ENCODE data around the gene KRT36. TPM values are rescaled to one million over a fixed set of nuclear protein-coding genes. Genes with fewer than 3 reads are reported as not detected.

Gene KRT36
- total RNA-seq, 1 donor from 2014 or later = not detected

GRCh38 chr17:41444186-41444585 is 45.5 kb downstream of the KRT36 start:
- DNase-seq (ENCODE audit: extremely low read depth, low read depth, low spot score) = no peak

DNA sequence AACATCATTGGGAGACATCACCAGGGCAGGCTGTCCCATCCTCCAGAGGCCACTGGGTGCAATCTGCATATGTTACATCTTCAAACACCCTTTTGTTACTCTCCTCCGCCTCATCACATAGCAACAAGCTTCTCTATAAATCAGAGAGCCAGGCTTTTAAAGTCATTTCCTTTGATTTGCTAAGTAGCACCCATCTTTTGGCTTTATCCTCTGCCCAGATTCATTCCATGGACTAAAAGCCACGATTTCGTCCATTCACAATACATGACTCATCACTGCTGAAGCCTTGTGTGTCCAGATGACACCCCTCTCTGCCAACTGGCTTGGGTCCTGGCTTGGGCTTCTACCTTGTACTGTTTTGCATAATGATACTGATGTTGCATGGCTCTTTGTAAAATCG is 47.0 kb downstream of the KRT36 start:
- DNase-seq (ENCODE audit: extremely low read depth, low read depth, low spot score) = no peak

GRCh38 chr17:41440531-41441033 is 49.1 kb downstream of the KRT36 start, which contains the start of gene KRT38:
Gene KRT38, minus strand, starts transcription at chr17:41440983. Its CDS starts 62 bp downstream, at chr17:41440921.
- DNase-seq (ENCODE audit: extremely low read depth, low read depth, low spot score) = no peak

DNA sequence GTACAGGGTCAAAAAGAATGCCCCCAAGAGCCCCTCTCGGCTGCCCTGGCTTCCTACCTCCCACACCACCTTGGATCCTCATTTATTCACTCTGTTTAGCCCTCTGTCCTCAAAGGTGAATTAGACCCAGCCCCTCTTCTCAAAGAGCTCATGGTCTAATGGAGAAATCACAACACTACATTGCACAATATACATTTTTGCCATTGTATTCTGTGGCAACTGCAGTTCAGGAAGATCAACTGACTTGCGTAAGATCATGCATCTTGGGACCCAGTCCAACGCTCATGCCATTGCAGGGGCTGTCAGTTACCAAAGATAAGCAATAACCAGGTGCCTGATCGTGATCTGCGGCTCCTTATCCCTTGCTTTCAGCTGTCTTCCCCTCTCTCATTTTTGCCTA is 50.3 kb downstream of the KRT36 start:
- no peak for DNase-seq (ENCODE audit: extremely low read depth, low read depth, low spot score)

DNA sequence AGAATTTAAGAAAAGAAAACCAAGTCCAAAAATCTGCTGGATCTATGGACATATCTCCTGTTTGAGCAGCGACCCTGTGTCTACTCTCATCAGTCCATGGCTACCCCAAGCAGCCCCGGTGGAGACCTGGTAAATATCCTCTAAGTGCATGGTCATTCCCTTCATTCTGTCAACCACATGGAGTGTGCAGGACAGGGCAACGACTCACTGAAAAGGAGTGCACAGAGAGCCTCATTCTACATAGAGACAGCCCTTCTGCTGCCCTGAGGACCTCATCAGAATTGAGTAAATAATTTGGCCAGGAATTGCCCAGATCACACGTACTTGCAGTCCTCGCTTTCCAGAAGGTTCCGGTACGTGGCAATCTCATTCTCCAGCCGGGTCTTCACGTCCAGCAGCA is 51.9 kb downstream of the KRT36 start:
- no peak for DNase-seq (ENCODE audit: extremely low read depth, low read depth, low spot score)

DNA sequence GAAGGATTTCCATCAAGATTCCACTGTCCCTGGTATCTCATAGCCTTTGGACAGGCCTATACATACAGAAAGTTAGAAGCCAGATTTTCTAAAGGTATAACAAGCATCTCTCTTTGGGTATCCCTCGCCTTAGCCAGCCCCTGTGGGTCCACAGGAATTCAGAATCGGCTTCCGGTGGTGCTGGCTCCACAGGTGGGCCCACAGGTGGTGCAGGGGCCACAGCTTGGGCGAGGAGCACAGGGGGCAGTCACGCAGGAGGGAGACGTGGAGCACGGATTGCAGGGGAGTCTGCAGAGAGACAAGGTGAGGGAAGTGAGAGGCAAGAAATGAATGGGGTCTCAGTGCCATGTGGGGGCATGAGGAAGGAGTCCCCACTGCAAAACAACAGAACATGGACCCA is 52.5 kb downstream of the KRT36 start:
- no peak for DNase-seq (ENCODE audit: extremely low read depth, low read depth, low spot score)

Other genes with a start within 250 kb of the KRT36 start
- gene KRTAP9-4, start 240.2 kb downstream of the KRT36 start, total RNA-seq = not detected in 2 replicates
- not detected in 2 replicates for gene KRTAP9-9, start 234.5 kb downstream of the KRT36 start, total RNA-seq
- not detected in 2 replicates for gene KRTAP9-6, start 224.5 kb downstream of the KRT36 start, total RNA-seq
- not detected in 2 replicates for gene KRTAP9-7, start 214.2 kb downstream of the KRT36 start, total RNA-seq
- gene KRTAP29-1, start 187.1 kb downstream of the KRT36 start, total RNA-seq = not detected in 2 replicates
- not detected in 2 replicates for gene KRTAP16-1, start 180.6 kb downstream of the KRT36 start, total RNA-seq
- not detected in 2 replicates for gene KRTAP17-1, start 174.2 kb downstream of the KRT36 start, total RNA-seq
- not detected in 2 replicates for gene KRT33A, start 139.1 kb downstream of the KRT36 start, total RNA-seq
- gene KRT33B, start 120.1 kb downstream of the KRT36 start, total RNA-seq = not detected in 2 replicates
- gene KRT34, start 107.6 kb downstream of the KRT36 start, total RNA-seq = 0.35 TPM in 1 of 2 replicates, not detected in the other
- gene KRT31, start 92.3 kb downstream of the KRT36 start, total RNA-seq = not detected in 2 replicates
- gene KRT37, start 65.3 kb downstream of the KRT36 start, total RNA-seq = not detected in 2 replicates
- not detected in 2 replicates for gene KRT38, start 48.9 kb downstream of the KRT36 start, total RNA-seq
- not detected in 2 replicates for gene KRT32, start 22.5 kb downstream of the KRT36 start, total RNA-seq
- gene KRT35, start 8.8 kb downstream of the KRT36 start, total RNA-seq = not detected in 2 replicates
- gene KRT13, start 15.7 kb upstream of the KRT36 start, total RNA-seq = not detected in 2 replicates
- gene KRT15, start 29.0 kb upstream of the KRT36 start, total RNA-seq = 3.4 and 11.4 TPM in 2 replicates
- gene KRT19, start 38.4 kb upstream of the KRT36 start, total RNA-seq = 23.7 and 211 TPM in 2 replicates
- not detected in 2 replicates for gene KRT9, start 82.1 kb upstream of the KRT36 start, total RNA-seq
- not detected in 2 replicates for gene KRT14, start 97.0 kb upstream of the KRT36 start, total RNA-seq
- gene KRT16, start 122.9 kb upstream of the KRT36 start, total RNA-seq = not detected in 2 replicates
- 2.7 TPM in 1 of 2 replicates, not detected in the other for gene KRT17, start 134.7 kb upstream of the KRT36 start, total RNA-seq
- gene EIF1, start 199.0 kb upstream of the KRT36 start, total RNA-seq = 229 and 367 TPM in 2 replicates
- gene GAST, start 222.4 kb upstream of the KRT36 start, total RNA-seq = not detected in 2 replicates
- 0.99 TPM in 1 of 2 replicates, not detected in the other for gene HAP1, start 244.7 kb upstream of the KRT36 start, total RNA-seq

Data from glomerular endothelial cell (primary cell).